Measurements from ENCODE around the gene KIF18B. TPM values are rescaled to one million over a fixed set of nuclear protein-coding genes. Genes with fewer than 3 reads are reported as not detected.

KIF18B gene
- total RNA-seq, 1 experiment from 2014 or later, result 58.5 TPM

DNA sequence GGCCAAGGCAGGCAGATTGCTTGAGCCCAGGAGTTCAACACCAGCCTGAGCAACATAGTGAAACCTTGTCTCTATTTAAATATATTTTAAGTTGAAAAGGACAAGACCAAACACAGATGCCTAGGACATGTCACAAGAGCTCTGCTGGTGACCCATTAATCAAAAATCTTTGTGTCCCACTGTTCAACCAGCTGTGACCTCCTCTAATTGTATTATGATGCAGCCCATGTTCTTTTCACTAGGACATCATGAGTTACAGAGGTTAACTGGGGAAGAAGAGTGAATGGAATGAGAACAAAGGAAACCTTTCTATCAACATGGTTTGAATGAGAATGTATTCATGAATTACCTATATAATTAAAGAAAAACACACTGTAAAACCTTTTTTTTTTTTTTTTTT lies 55.3 kb downstream of the KIF18B start:
- POLR2A ChIA-PET (ENCODE audit: unreplicated experiment), result no interaction called here
- BruUV-seq (replicated peaks), result no TSS peak
- Histone ChIP-seq H3K4me1 (replicated peaks; ENCODE audit: insufficient read depth) (no peaks in the 10 kb centered on the region), H4K20me1 (ENCODE audit: insufficient read depth) (peaks cover 47% of the 10 kb centered on the region), H3K9me2 (ENCODE audit: insufficient read depth) (no peaks in the 10 kb centered on the region), H3F3A (ENCODE audit: insufficient read depth, low read depth) (peaks cover 4% of the 10 kb centered on the region; the same call in 1 of the 2 replicates), H3K4me2 (no peak overlapping the region), H3K4me3 (no peak overlapping the region), H2AFZ (no peak overlapping the region), H3K9me3 (ENCODE audit: insufficient read depth, low read depth) (no peaks in the 10 kb centered on the region), H3K27me3 (ENCODE audit: insufficient read depth, low read depth) (no peaks in the 10 kb centered on the region), H3K36me3 (ENCODE audit: low read depth) (peaks cover 12% of the 10 kb centered on the region; the same call in 1 of the 2 replicates), H3K27ac (no peak overlapping the region), H3K79me2 (ENCODE audit: low read depth) (peaks cover 87% of the 10 kb centered on the region)
- CTCF ChIA-PET, result interaction anchor here (0.6 kb wide), 1 partner anchor 162 kb away, joined by 7 read pairs; no protein-coding TSS in a partner anchor
- intact Hi-C loops (cut with micrococcal nuclease; ENCODE audit: unreplicated experiment), result no loop called here
- DNase-seq, result no peak
- TF ChIP-seq EZH2 (IDR thresholded peaks at IDR 0.05; ENCODE audit: low read depth), result no peak
- TF ChIP-seq, protein P1, sequence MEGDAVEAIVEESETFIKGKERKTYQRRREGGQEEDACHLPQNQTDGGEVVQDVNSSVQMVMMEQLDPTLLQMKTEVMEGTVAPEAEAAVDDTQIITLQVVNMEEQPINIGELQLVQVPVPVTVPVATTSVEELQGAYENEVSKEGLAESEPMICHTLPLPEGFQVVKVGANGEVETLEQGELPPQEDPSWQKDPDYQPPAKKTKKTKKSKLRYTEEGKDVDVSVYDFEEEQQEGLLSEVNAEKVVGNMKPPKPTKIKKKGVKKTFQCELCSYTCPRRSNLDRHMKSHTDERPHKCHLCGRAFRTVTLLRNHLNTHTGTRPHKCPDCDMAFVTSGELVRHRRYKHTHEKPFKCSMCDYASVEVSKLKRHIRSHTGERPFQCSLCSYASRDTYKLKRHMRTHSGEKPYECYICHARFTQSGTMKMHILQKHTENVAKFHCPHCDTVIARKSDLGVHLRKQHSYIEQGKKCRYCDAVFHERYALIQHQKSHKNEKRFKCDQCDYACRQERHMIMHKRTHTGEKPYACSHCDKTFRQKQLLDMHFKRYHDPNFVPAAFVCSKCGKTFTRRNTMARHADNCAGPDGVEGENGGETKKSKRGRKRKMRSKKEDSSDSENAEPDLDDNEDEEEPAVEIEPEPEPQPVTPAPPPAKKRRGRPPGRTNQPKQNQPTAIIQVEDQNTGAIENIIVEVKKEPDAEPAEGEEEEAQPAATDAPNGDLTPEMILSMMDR (conservative IDR thresholded peaks at IDR 0.05), result no peak

DNA sequence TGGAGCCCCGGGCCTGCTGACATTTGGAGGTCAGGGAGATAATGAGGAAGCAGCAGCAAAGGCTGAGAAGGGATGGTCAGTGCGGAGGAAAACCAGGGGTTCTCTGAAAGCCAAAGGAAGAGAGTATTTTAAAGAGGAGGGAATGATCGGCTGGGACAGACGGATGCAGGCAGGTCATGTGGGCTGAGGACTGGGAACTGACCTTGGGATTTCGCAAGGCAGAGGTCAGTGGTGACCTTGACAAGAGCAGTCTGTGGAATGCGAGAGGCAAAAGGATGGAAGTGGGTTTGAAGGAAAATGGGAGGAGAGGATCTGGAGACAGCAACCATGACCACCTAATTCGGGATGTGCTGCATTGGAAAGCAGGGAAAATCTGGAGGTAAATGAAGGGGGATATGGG lies 58.6 kb downstream of the KIF18B start:
- intact Hi-C loops (cut with micrococcal nuclease; ENCODE audit: unreplicated experiment), result no loop called here
- Histone ChIP-seq H3K4me2 (no peak overlapping the region), H3K9me3 (ENCODE audit: insufficient read depth, low read depth) (no peaks in the 10 kb centered on the region), H4K20me1 (ENCODE audit: insufficient read depth) (peaks cover 37% of the 10 kb centered on the region), H3K36me3 (ENCODE audit: low read depth) (peaks cover 29% of the 10 kb centered on the region), H3K27me3 (ENCODE audit: insufficient read depth, low read depth) (no peaks in the 10 kb centered on the region), H3K27ac (no peak overlapping the region), H3F3A (ENCODE audit: insufficient read depth, low read depth) (peaks cover 4% of the 10 kb centered on the region; the same call in 1 of the 2 replicates), H3K4me3 (no peak overlapping the region), H3K79me2 (ENCODE audit: low read depth) (peaks cover 55% of the 10 kb centered on the region), H2AFZ (no peak overlapping the region), H3K4me1 (replicated peaks; ENCODE audit: insufficient read depth) (no peaks in the 10 kb centered on the region), H3K9me2 (ENCODE audit: insufficient read depth) (no peaks in the 10 kb centered on the region)
- ChIA-PET POLR2A (ENCODE audit: unreplicated experiment) (no interaction called here), CTCF (no interaction called here)
- TF ChIP-seq, protein P1 (conservative IDR thresholded peaks at IDR 0.05), result no peak
- TF ChIP-seq EZH2 (IDR thresholded peaks at IDR 0.05; ENCODE audit: low read depth), result no peak
- no peak for DNase-seq
- BruUV-seq (replicated peaks), result no TSS peak

GRCh38 chr17:44887971-44888954 lies 59.3 kb downstream of the KIF18B start:
- H3K4me2 ChIP-seq, result no peak overlapping the region
- POLR2A ChIA-PET (ENCODE audit: unreplicated experiment), result no interaction called here
- CTCF ChIA-PET, result no interaction called here
- H4K20me1 ChIP-seq (ENCODE audit: insufficient read depth), result peaks cover 37% of the 10 kb centered on the region
- no peak for TF ChIP-seq EZH2 (IDR thresholded peaks at IDR 0.05; ENCODE audit: low read depth)
- TF ChIP-seq, protein P1 (conservative IDR thresholded peaks at IDR 0.05), result no peak
- no peak overlapping the region for H2AFZ ChIP-seq
- peaks cover 4% of the 10 kb centered on the region; the same call in 1 of the 2 replicates for H3F3A ChIP-seq (ENCODE audit: insufficient read depth, low read depth)
- H3K27me3 ChIP-seq (ENCODE audit: insufficient read depth, low read depth), result no peaks in the 10 kb centered on the region
- intact Hi-C loops (cut with micrococcal nuclease; ENCODE audit: unreplicated experiment), result no loop called here
- H3K4me3 ChIP-seq, result no peak overlapping the region
- no peaks in the 10 kb centered on the region for H3K9me3 ChIP-seq (ENCODE audit: insufficient read depth, low read depth)
- no peaks in the 10 kb centered on the region for H3K9me2 ChIP-seq (ENCODE audit: insufficient read depth)
- H3K79me2 ChIP-seq (ENCODE audit: low read depth), result peaks cover 51% of the 10 kb centered on the region
- peaks cover 31% of the 10 kb centered on the region for H3K36me3 ChIP-seq (ENCODE audit: low read depth)
- BruUV-seq (replicated peaks), result no TSS peak
- no peak overlapping the region for H3K27ac ChIP-seq
- no peaks in the 10 kb centered on the region for H3K4me1 ChIP-seq (replicated peaks; ENCODE audit: insufficient read depth)
- DNase-seq, result no peak
